Neural cell (in vitro differentiated cells): ENCODE measurements around the gene CACNA1C. TPM values are rescaled to one million over a fixed set of nuclear protein-coding genes. Genes with fewer than 3 reads are reported as not detected.

Experiments
- H2AFZ ChIP-seq: fragments of 200-600, 300-800 bp; sonication (generic), shearing (Covaris generic); 2 replicates; pipeline ENCODE4 v1.6.0; 2014; ENCODE audit warnings: low read depth, mild to moderate bottlenecking, antibody characterized with exemption, low read length, moderate library complexity
- H3F3A ChIP-seq: fragments of 200-600 bp; shearing (Covaris generic); 2 replicates; pipeline ENCODE4 v1.6.1; 2016; ENCODE audit warnings: mild to moderate bottlenecking, moderate library complexity, mixed read lengths, antibody characterized with exemption, low read length; ENCODE audit not compliant: insufficient read depth, poor library complexity, severe bottlenecking
- H3K27ac ChIP-seq: fragments of 200-600, 300-800 bp; sonication (generic), shearing (Covaris generic); 2 replicates; pipeline ENCODE4 v1.5.1; 2014; ENCODE audit warnings: mild to moderate bottlenecking, low read length, moderate library complexity
- H3K27me3 ChIP-seq: fragments of 300-800, 200-600 bp; sonication (generic), shearing (Covaris generic); 2 replicates; pipeline ENCODE4 v1.6.0; 2014; ENCODE audit warnings: mild to moderate bottlenecking, low read depth, low read length, moderate library complexity; ENCODE audit not compliant: insufficient read depth
- H3K36me3 ChIP-seq: fragments of 300-800, 200-600 bp; sonication (generic), shearing (Covaris generic); 2 replicates; pipeline ENCODE4 v1.5.1; 2014; ENCODE audit warnings: mild to moderate bottlenecking, antibody characterized with exemption, low read length, moderate library complexity; ENCODE audit not compliant: insufficient read depth
- H3K4me2 ChIP-seq: fragments of 300-800, 200-600 bp; sonication (generic), shearing (Covaris generic); 2 replicates; pipeline ENCODE4 v1.6.0; 2014; ENCODE audit warnings: mild to moderate bottlenecking, low read length
- H3K4me3 ChIP-seq: fragments of 300-800, 200-600 bp; sonication (generic), shearing (Covaris generic); 2 replicates; pipeline ENCODE4 v1.5.1; 2014; ENCODE audit warnings: mild to moderate bottlenecking, low read length, moderate library complexity
- H3K79me2 ChIP-seq: fragments of 200-600 bp; shearing (Covaris generic); replicated peaks from 2 replicates; pipeline ENCODE4 v1.6.0; 2014; ENCODE audit warnings: mild to moderate bottlenecking, low read length, moderate library complexity; ENCODE audit not compliant: insufficient read depth
- H3K9ac ChIP-seq: fragments of 300-800, 200-600 bp; sonication (generic), shearing (Covaris generic); 2 replicates; pipeline ENCODE4 v1.6.1; 2016; ENCODE audit warnings: mild to moderate bottlenecking, low read length, mixed read lengths
- H3K9me2 ChIP-seq: fragments of 200-600 bp; shearing (Covaris generic); 2 replicates; pipeline ENCODE4 v1.6.1; 2016; ENCODE audit warnings: mild to moderate bottlenecking, low read length, mixed read lengths; ENCODE audit not compliant: insufficient read depth
- H3K9me3 ChIP-seq: fragments of 200-600, 300-800 bp; sonication (generic), shearing (Covaris generic); 2 replicates; pipeline ENCODE4 v1.6.1; 2016; ENCODE audit warnings: mild to moderate bottlenecking, mixed run types, low read length, moderate library complexity, mixed read lengths
- H4K20me1 ChIP-seq: fragments of 200-600 bp; shearing (Covaris generic); 2 replicates; pipeline ENCODE4 v1.6.1; 2016; ENCODE audit warnings: mild to moderate bottlenecking, mixed run types; ENCODE audit not compliant: insufficient read depth
- EP300 ChIP-seq: fragments of 450-650 bp; conservative IDR thresholded peaks from 2 replicates; pipeline ENCODE4 v1.6.1; 2014; ENCODE audit warnings: antibody characterized with exemption, mild to moderate bottlenecking, moderate library complexity; ENCODE audit not compliant: poor library complexity, severe bottlenecking
- EZH2 ChIP-seq: fragments of 200-600, 300-800 bp; shearing (Covaris generic), sonication (generic); IDR thresholded peaks from 2 replicates; pipeline ENCODE4 v1.6.1; 2014; ENCODE audit warnings: antibody characterized with exemption, low read length, borderline replicate concordance, mild to moderate bottlenecking; ENCODE audit not compliant: insufficient read depth, poor library complexity, severe bottlenecking
- MXI1 ChIP-seq: fragments of 450-650 bp; conservative IDR thresholded peaks from 2 replicates; pipeline ENCODE4 v1.6.1; 2014; ENCODE audit warnings: antibody characterized with exemption, mild to moderate bottlenecking; ENCODE audit not compliant: poor library complexity, severe bottlenecking
- POLR2AphosphoS5 ChIP-seq: IDR thresholded peaks from 2 replicates; pipeline ENCODE4 v1.6.1; 2012
- RAD21 ChIP-seq: fragments of 450-650 bp; conservative IDR thresholded peaks from 2 replicates; pipeline ENCODE4 v1.6.1; 2014; ENCODE audit warnings: antibody characterized with exemption, mild to moderate bottlenecking, moderate library complexity
- SMC3 ChIP-seq: fragments of 450-650 bp; conservative IDR thresholded peaks from 2 replicates; pipeline ENCODE4 v1.6.1; 2014; ENCODE audit warnings: antibody characterized with exemption, mild to moderate bottlenecking, moderate library complexity; ENCODE audit not compliant: poor library complexity
- TAF1 ChIP-seq: IDR thresholded peaks from 2 replicates; pipeline ENCODE4 v1.6.1; 2012; ENCODE audit warnings: low read depth
- polyA plus RNA-seq: library from polyadenylated mRNA; depleted of rRNA; stranded (reverse); fragments of >200 nt; gene quantifications from 2 replicates; pipeline ENCODE4 v1.2.3, GENCODE V29; 2014
- TF ChIP-seq, protein P1 (sequence below): IDR thresholded peaks from 2 replicates; pipeline ENCODE4 v1.6.1; 2012; ENCODE audit warnings: borderline replicate concordance
- TF ChIP-seq, protein P2 (sequence below): fragments of 450-650 bp; IDR thresholded peaks from 2 replicates; pipeline ENCODE4 v1.5.1; 2014; ENCODE audit warnings: antibody characterized with exemption, mild to moderate bottlenecking, moderate library complexity; ENCODE audit not compliant: poor library complexity, severe bottlenecking

CACNA1C gene
- polyA plus RNA-seq, 1 donor from 2014 or later, result 9.7 TPM

DNA sequence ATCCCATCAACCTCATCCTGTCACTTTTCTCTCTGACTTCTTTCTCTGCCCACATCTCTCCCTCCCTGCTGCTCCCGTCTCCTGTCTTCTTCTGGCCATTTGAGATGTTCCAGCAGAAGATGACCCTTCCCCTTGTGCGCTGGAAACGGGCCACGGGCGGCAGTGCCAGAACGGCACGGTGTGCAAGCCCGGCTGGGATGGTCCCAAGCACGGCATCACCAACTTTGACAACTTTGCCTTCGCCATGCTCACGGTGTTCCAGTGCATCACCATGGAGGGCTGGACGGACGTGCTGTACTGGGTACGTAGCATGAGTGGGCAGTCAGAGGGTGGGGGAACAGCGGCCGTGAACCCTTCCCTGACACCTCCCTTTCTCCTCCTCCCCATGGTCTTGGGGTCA is 440.3 kb downstream of the CACNA1C start:
- Histone ChIP-seq H3K79me2 (no peaks in the 10 kb centered on the region), H3K4me2 (no peak overlapping the region), H3K27me3 (no peaks in the 10 kb centered on the region), H3K27ac (no peak overlapping the region), H3K4me3 (no peak overlapping the region), H2AFZ (no peak overlapping the region), H3K36me3 (no peaks in the 10 kb centered on the region), H3K9me2 (no peaks in the 10 kb centered on the region), H4K20me1 (no peaks in the 10 kb centered on the region), H3F3A (no peaks in the 10 kb centered on the region), H3K9ac (no peak overlapping the region), H3K9me3 (no peaks in the 10 kb centered on the region)
- no peak for TF ChIP-seq MXI1
- TF ChIP-seq EP300, result no peak
- TF ChIP-seq, protein P1, sequence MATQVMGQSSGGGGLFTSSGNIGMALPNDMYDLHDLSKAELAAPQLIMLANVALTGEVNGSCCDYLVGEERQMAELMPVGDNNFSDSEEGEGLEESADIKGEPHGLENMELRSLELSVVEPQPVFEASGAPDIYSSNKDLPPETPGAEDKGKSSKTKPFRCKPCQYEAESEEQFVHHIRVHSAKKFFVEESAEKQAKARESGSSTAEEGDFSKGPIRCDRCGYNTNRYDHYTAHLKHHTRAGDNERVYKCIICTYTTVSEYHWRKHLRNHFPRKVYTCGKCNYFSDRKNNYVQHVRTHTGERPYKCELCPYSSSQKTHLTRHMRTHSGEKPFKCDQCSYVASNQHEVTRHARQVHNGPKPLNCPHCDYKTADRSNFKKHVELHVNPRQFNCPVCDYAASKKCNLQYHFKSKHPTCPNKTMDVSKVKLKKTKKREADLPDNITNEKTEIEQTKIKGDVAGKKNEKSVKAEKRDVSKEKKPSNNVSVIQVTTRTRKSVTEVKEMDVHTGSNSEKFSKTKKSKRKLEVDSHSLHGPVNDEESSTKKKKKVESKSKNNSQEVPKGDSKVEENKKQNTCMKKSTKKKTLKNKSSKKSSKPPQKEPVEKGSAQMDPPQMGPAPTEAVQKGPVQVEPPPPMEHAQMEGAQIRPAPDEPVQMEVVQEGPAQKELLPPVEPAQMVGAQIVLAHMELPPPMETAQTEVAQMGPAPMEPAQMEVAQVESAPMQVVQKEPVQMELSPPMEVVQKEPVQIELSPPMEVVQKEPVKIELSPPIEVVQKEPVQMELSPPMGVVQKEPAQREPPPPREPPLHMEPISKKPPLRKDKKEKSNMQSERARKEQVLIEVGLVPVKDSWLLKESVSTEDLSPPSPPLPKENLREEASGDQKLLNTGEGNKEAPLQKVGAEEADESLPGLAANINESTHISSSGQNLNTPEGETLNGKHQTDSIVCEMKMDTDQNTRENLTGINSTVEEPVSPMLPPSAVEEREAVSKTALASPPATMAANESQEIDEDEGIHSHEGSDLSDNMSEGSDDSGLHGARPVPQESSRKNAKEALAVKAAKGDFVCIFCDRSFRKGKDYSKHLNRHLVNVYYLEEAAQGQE, result no peak
- no peak for TF ChIP-seq POLR2AphosphoS5
- TF ChIP-seq, protein P2, sequence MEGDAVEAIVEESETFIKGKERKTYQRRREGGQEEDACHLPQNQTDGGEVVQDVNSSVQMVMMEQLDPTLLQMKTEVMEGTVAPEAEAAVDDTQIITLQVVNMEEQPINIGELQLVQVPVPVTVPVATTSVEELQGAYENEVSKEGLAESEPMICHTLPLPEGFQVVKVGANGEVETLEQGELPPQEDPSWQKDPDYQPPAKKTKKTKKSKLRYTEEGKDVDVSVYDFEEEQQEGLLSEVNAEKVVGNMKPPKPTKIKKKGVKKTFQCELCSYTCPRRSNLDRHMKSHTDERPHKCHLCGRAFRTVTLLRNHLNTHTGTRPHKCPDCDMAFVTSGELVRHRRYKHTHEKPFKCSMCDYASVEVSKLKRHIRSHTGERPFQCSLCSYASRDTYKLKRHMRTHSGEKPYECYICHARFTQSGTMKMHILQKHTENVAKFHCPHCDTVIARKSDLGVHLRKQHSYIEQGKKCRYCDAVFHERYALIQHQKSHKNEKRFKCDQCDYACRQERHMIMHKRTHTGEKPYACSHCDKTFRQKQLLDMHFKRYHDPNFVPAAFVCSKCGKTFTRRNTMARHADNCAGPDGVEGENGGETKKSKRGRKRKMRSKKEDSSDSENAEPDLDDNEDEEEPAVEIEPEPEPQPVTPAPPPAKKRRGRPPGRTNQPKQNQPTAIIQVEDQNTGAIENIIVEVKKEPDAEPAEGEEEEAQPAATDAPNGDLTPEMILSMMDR, result no peak
- no peak for TF ChIP-seq TAF1
- TF ChIP-seq EZH2, result no peak
- TF ChIP-seq SMC3, result no peak
- no peak for TF ChIP-seq RAD21

DNA sequence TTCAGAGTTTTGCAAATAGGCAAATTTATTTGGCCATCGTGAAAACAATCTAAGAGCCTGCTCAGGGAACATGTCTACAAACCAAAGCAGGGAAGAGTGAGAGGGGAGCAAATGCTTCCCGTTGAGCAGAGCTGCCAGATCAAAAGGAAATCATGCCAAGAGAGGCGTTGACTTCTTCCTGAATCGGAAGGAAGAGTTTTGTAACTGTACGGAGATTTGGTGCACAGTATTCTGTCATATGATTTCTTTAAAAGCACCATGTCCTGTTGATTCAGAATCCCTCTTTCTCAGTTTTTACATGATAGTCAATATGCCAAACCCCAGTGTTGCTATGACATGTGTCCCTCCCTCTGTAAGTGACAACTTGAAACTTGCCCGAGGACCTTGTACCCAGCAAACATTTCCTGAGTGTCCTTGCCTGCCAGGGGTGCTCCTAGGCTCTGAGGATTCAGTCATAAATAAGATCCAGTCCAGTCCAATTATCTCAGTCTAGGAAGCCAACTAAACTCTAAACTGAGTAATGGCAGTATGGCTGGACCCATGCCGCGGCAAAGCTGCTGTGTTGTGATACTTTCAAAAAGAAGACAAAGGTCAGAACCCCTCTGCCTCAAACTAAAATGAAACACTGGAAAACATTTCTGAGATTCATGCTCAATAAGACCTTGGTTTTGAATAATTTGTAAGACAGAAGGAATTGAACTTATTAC is 441.9 kb downstream of the CACNA1C start:
- Histone ChIP-seq H3K27ac (no peak overlapping the region), H3F3A (no peaks in the 10 kb centered on the region), H3K27me3 (no peaks in the 10 kb centered on the region), H3K4me2 (no peak overlapping the region), H3K9me3 (no peaks in the 10 kb centered on the region), H4K20me1 (no peaks in the 10 kb centered on the region), H3K79me2 (no peaks in the 10 kb centered on the region), H3K9ac (no peak overlapping the region), H3K36me3 (no peaks in the 10 kb centered on the region), H3K4me3 (no peak overlapping the region), H3K9me2 (no peaks in the 10 kb centered on the region), H2AFZ (no peak overlapping the region)
- no peak for TF ChIP-seq TAF1
- TF ChIP-seq EP300, result no peak
- TF ChIP-seq EZH2, result no peak
- no peak for TF ChIP-seq MXI1
- TF ChIP-seq RAD21, result no peak
- TF ChIP-seq POLR2AphosphoS5, result no peak
- TF ChIP-seq, protein P2, result no peak
- TF ChIP-seq, protein P1, result no peak
- TF ChIP-seq SMC3, result no peak
